HepG2 (cell line): ENCODE results near the gene CAMK2A. TPM values are rescaled to one million over a fixed set of nuclear protein-coding genes. Genes with fewer than 3 reads are reported as not detected.

Experiments
- ATAC-seq: fragments of 200-7000 bp; cut with Tn5 transposase; 3 replicates; pipeline ENCODE4 v1.9.1; 2020; ENCODE audit warnings: mild to moderate bottlenecking, moderate library complexity
- BruUV-seq: library from RNA; stranded (reverse); fragments of 400-500 nt; replicated peaks from 2 replicates; lab custom pipeline; 2021; lab: Mats Ljungman, UMichigan
- CTCF ChIA-PET: fragments of 300-600 bp; formaldehyde crosslinking; extraction: SDS; loops from one replicate; lab custom pipeline; 2021; ENCODE audit warnings: low total read pairs, inconsistent platforms, low intra/inter-chr PET ratio; lab: Yijun Ruan, JAX
- POLR2A ChIA-PET: fragments of 350-600 bp; sonication (Branson Sonifier 250); formaldehyde crosslinking; loops from one replicate; lab custom pipeline; 2020; ENCODE audit warnings: antibody characterized with exemption, inconsistent platforms; lab: Yijun Ruan, JAX
- DNase-seq: peaks from one replicate; pipeline ENCODE4 v3.0.0-alpha.2; 2015; ENCODE audit warnings: low spot score
- FAIRE-seq: peaks from 3 replicates; lab custom pipeline; 2011; peaks lifted over from hg19 to GRCh38; lab: Jason Lieb, UNC
- H2AFZ ChIP-seq: one replicate; pipeline ENCODE4 v1.6.1; 2011; ENCODE audit warnings: low read length, inconsistent platforms
- H3K27ac ChIP-seq: fragments of 300-600 bp; 3 replicates; pipeline ENCODE4 v1.8.0; 2011; ENCODE audit warnings: mixed run types, mild to moderate bottlenecking, mixed read lengths, low read length, inconsistent platforms; ENCODE audit not compliant: insufficient read depth; ENCODE audit errors: extremely low read length
- H3K27me3 ChIP-seq, 2 experiments: fragments of 200-600 bp in 1 of 2; 2 replicates in 1 of 2; 3 replicates in 1 of 2; pipeline versions ENCODE4 v1.6.0 to v1.8.0; 2011; ENCODE audit warnings: low read length in 2 of 2, mild to moderate bottlenecking in 2 of 2, moderate library complexity in 2 of 2, inconsistent platforms in 1 of 2; ENCODE audit not compliant: insufficient read depth in 2 of 2, control insufficient read depth in 1 of 2
- H3K36me3 ChIP-seq, 2 experiments: fragments of 200-600 bp in 1 of 2; replicated peaks in 1 of 2; 2 replicates in 1 of 2; 3 replicates in 1 of 2; pipeline versions ENCODE4 v1.5.1 to v1.8.0; 2011; ENCODE audit warnings: low read length in 2 of 2, inconsistent platforms in 1 of 2; ENCODE audit not compliant: insufficient read depth in 2 of 2, control insufficient read depth in 1 of 2
- H3K4me1 ChIP-seq: 2 replicates; pipeline ENCODE4 v1.5.1; 2012; ENCODE audit warnings: low read length, inconsistent platforms; ENCODE audit not compliant: insufficient read depth
- H3K4me2 ChIP-seq: 2 replicates; pipeline ENCODE4 v1.6.0; 2011; ENCODE audit warnings: low read depth, low read length, inconsistent platforms
- H3K4me3 ChIP-seq, 3 experiments: fragments of 200-600 bp in 1 of 3; sonication (generic), shearing (Covaris generic) in 1 of 3; replicated peaks in 1 of 3; 2 replicates each; pipeline ENCODE4 v1.5.1; 2011 to 2016; ENCODE audit warnings: low read length in 3 of 3, inconsistent platforms in 2 of 3, low read depth in 2 of 3, mild to moderate bottlenecking in 2 of 3, control low read depth in 1 of 3, mixed read lengths in 1 of 3; ENCODE audit not compliant: insufficient read depth in 1 of 3
- H3K79me2 ChIP-seq: one replicate; pipeline ENCODE4 v1.6.1; 2011; ENCODE audit warnings: low read length, inconsistent platforms; ENCODE audit not compliant: insufficient read depth
- H3K9ac ChIP-seq: 2 replicates; pipeline ENCODE4 v1.6.0; 2011; ENCODE audit warnings: mild to moderate bottlenecking, low read depth, low read length, inconsistent platforms; ENCODE audit not compliant: insufficient read depth
- H3K9me3 ChIP-seq: 2 replicates; pipeline ENCODE4 v1.5.1; 2012; ENCODE audit warnings: mild to moderate bottlenecking, low read length
- H4K20me1 ChIP-seq: 2 replicates; pipeline ENCODE4 v1.6.0; 2011; ENCODE audit warnings: inconsistent platforms, mild to moderate bottlenecking, low read length, moderate library complexity; ENCODE audit not compliant: insufficient read depth
- ASH2L ChIP-seq: fragments of 300-600, 200-600 bp; sonication (generic); IDR thresholded peaks from 2 replicates; pipeline ENCODE4 v1.7.0; 2017; ENCODE audit warnings: low read depth, mild to moderate bottlenecking, moderate library complexity, mixed read lengths, low read length; ENCODE audit not compliant: insufficient read length
- CAMTA2 ChIP-seq: sonication (generic); formaldehyde crosslinking; IDR thresholded peaks from 2 replicates; pipeline ENCODE4 v1.4.0; 2020; ENCODE audit warnings: mild to moderate bottlenecking, missing genetic modification reagents, borderline replicate concordance
- IRX3 ChIP-seq: sonication (generic); formaldehyde crosslinking; IDR thresholded peaks from 2 replicates; pipeline ENCODE4 v1.8.1; 2023; ENCODE audit warnings: mild to moderate bottlenecking, low read depth, missing genetic modification reagents, borderline replicate concordance
- MAFF ChIP-seq: IDR thresholded peaks from 2 replicates; pipeline ENCODE4 v1.6.1; 2011; ENCODE audit warnings: low read depth, low read length, improper control_type of control experiment
- MIER3 ChIP-seq: IDR thresholded peaks from 2 replicates; pipeline ENCODE4 v1.6.1; 2016; ENCODE audit warnings: missing compliant biosample characterization, borderline replicate concordance
- POLR2AphosphoS5 ChIP-seq: IDR thresholded peaks from 2 replicates; pipeline ENCODE4 v1.6.1; 2012; ENCODE audit warnings: low read depth, low read length
- RFXANK ChIP-seq: IDR thresholded peaks from 2 replicates; pipeline ENCODE4 v1.6.1; 2016
- ZFP62 ChIP-seq: sonication (generic); formaldehyde crosslinking; IDR thresholded peaks from 2 replicates; pipeline ENCODE4 v1.4.0; 2020; ENCODE audit warnings: missing genetic modification reagents
- ZKSCAN5 ChIP-seq: sonication (generic); formaldehyde crosslinking; IDR thresholded peaks from 2 replicates; pipeline ENCODE4 v1.5.1; 2020; ENCODE audit warnings: mild to moderate bottlenecking, missing genetic modification reagents
- ZNF644 ChIP-seq: IDR thresholded peaks from 2 replicates; pipeline ENCODE4 v1.6.1; 2016; ENCODE audit warnings: low read depth
- ZNF652 ChIP-seq: IDR thresholded peaks from 2 replicates; pipeline ENCODE4 v1.6.1; 2016; ENCODE audit warnings: low read depth, borderline replicate concordance
- WGBS: methylation state at CpG from one replicate; pipeline ENCODE4 v1.1.6; 2017; ENCODE audit warnings: low lambda C conversion rate; 5-methylcytosine and 5-hydroxymethylcytosine counted together
- in situ Hi-C: cut with HindIII; loops from 2 replicates; pipeline ENCODE4 v1.10.0; 2017; ENCODE audit warnings: low pct_unique_long_range_greater_than_20kb; ENCODE audit not compliant: extremely low pct_ligation_motif_present
- intact Hi-C: fragments of 100-400 bp; cut with micrococcal nuclease; formaldehyde crosslinking; loops from one replicate; pipeline ENCODE4 v1.10.0; 2022; ENCODE audit not compliant: unreplicated experiment
- polyA plus RNA-seq, 8 experiments: library from polyadenylated mRNA; depleted of rRNA in 3 of 8; stranded (reverse) in 7 of 8; unstranded in 1 of 8; fragments of >200 nt; fragmentation: Illumina TruSeq in 4 of 8; extraction: Trizol in 4 of 8; gene quantifications; 2 replicates each; pipeline versions ENCODE4 v1.2.1 to v1.2.3, GENCODE V29; 2011 to 2016; ENCODE audit warnings: low read depth in 4 of 8, missing spikeins in 1 of 8, mixed read lengths in 1 of 8; ENCODE audit not compliant: insufficient read depth in 1 of 8
- total RNA-seq, 5 experiments: library from RNA; depleted of rRNA; stranded (reverse); fragments of >200 nt; fragmentation: Illumina TruSeq; extraction: Trizol; gene quantifications; 2 replicates each; pipeline ENCODE4 v1.2.3, GENCODE V29; 2016; ENCODE audit warnings: low read depth in 1 of 5
- TF ChIP-seq, protein P1 (sequence below): sonication (generic); formaldehyde crosslinking; IDR thresholded peaks from 2 replicates; pipeline ENCODE4 v1.8.1; 2023; ENCODE audit warnings: mild to moderate bottlenecking, missing genetic modification reagents, borderline replicate concordance
- TF ChIP-seq, protein P2 (sequence below), 2 experiments: IDR thresholded peaks; 2 replicates each; pipeline ENCODE4 v1.6.1; 2011 to 2012; ENCODE audit warnings: low read length in 2 of 2, borderline replicate concordance in 1 of 2, low read depth in 1 of 2, mild to moderate bottlenecking in 1 of 2, moderate library complexity in 1 of 2
- TF ChIP-seq, protein P3 (sequence below): sonication (generic); formaldehyde crosslinking; IDR thresholded peaks from 2 replicates; pipeline ENCODE4 v1.4.0; 2020; ENCODE audit warnings: mild to moderate bottlenecking, missing genetic modification reagents
- TF ChIP-seq, protein P4 (sequence below): sonication (generic); formaldehyde crosslinking; IDR thresholded peaks from 2 replicates; pipeline ENCODE4 v1.4.0; 2020; ENCODE audit warnings: missing genetic modification reagents
- TF ChIP-seq, protein P5 (sequence below): sonication (generic); formaldehyde crosslinking; IDR thresholded peaks from 2 replicates; pipeline ENCODE4 v1.8.0; 2022; ENCODE audit warnings: mild to moderate bottlenecking, missing genetic modification reagents

The CAMK2A gene
- total and polyA plus RNA-seq, 2 of the 13 experiments (the other 11 are each of a cell fraction or from before 2014, with no cell fraction given): 0.11 TPM; not detected in 1

DNA sequence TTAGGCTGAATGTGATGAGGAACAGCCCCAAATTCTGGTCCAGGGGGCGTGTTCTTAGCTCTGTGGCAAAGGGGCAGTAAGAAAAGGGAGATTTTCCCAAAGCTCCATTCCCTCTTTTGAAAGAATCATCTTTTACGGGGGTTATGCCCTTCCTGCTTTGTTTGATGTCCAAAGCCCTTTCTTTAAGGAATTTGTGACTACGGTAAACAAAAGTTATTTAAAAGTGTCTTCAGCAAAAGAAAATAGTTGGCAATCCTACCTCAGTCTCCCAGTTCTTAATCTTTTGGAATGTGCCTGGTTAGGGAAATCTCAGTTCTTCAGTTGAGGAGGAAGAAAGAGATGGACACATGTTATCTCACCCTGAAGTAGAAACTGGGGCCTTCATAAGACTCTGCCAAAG is 37.6 kb upstream of the CAMK2A start:
- Histone ChIP-seq H3K4me1 (peaks cover 44% of the 10 kb centered on the region), H2AFZ (no peak overlapping the region), H3K27ac (no peak overlapping the region), H3K27me3 (peaks cover 4 to 10% of the 10 kb centered on the region in 2 experiments; a peak in 2 of 5 replicates), H3K4me3 (no peak overlapping the region), H3K9me3 (no peaks in the 10 kb centered on the region), H3K9ac (no peak overlapping the region), H3K79me2 (no peaks in the 10 kb centered on the region), H4K20me1 (no peaks in the 10 kb centered on the region), H3K36me3 (no peaks in the 10 kb centered on the region; a peak in 1 of 5 replicates), H3K4me2 (0 out of 2 replicates have a peak overlapping the region, but pooled peaks have one; percentile 6)
- CTCF ChIA-PET: no interaction called here
- POLR2A ChIA-PET: no interaction called here
- no TSS peak for BruUV-seq
- FAIRE-seq: no peak
- ATAC-seq: no peak
- in situ Hi-C loops (no loop called here), intact Hi-C loops (no loop called here)
- WGBS: 17% methylated on average over 3 of the region's 3 CpGs
- DNase-seq: no peak
- TF ChIP-seq, protein P1, sequence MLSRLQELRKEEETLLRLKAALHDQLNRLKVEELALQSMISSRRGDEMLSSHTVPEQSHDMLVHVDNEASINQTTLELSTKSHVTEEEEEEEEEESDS (CRISPR knock-in tag): no peak
- TF ChIP-seq ZNF652 (CRISPR knock-in tag) (no peak), MIER3 (no peak), ZKSCAN5 (CRISPR knock-in tag) (no peak), ZFP62 (CRISPR knock-in tag) (no peak), ASH2L (no peak), POLR2AphosphoS5 (no peak), ZNF644 (CRISPR knock-in tag) (no peak), MAFF (no peak), RFXANK (CRISPR knock-in tag) (no peak), IRX3 (no peak), CAMTA2 (CRISPR knock-in tag) (no peak)
- TF ChIP-seq, protein P2, sequence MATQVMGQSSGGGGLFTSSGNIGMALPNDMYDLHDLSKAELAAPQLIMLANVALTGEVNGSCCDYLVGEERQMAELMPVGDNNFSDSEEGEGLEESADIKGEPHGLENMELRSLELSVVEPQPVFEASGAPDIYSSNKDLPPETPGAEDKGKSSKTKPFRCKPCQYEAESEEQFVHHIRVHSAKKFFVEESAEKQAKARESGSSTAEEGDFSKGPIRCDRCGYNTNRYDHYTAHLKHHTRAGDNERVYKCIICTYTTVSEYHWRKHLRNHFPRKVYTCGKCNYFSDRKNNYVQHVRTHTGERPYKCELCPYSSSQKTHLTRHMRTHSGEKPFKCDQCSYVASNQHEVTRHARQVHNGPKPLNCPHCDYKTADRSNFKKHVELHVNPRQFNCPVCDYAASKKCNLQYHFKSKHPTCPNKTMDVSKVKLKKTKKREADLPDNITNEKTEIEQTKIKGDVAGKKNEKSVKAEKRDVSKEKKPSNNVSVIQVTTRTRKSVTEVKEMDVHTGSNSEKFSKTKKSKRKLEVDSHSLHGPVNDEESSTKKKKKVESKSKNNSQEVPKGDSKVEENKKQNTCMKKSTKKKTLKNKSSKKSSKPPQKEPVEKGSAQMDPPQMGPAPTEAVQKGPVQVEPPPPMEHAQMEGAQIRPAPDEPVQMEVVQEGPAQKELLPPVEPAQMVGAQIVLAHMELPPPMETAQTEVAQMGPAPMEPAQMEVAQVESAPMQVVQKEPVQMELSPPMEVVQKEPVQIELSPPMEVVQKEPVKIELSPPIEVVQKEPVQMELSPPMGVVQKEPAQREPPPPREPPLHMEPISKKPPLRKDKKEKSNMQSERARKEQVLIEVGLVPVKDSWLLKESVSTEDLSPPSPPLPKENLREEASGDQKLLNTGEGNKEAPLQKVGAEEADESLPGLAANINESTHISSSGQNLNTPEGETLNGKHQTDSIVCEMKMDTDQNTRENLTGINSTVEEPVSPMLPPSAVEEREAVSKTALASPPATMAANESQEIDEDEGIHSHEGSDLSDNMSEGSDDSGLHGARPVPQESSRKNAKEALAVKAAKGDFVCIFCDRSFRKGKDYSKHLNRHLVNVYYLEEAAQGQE (IDR thresholded peaks at IDR 0.05; ENCODE audit: borderline replicate concordance in 1 of 2, low read depth in 1 of 2, low read length in 2 of 2): no peak
- TF ChIP-seq, protein P3, sequence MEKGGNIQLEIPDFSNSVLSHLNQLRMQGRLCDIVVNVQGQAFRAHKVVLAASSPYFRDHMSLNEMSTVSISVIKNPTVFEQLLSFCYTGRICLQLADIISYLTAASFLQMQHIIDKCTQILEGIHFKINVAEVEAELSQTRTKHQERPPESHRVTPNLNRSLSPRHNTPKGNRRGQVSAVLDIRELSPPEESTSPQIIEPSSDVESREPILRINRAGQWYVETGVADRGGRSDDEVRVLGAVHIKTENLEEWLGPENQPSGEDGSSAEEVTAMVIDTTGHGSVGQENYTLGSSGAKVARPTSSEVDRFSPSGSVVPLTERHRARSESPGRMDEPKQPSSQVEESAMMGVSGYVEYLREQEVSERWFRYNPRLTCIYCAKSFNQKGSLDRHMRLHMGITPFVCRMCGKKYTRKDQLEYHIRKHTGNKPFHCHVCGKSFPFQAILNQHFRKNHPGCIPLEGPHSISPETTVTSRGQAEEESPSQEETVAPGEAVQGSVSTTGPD (CRISPR knock-in tag): no peak
- TF ChIP-seq, protein P4, sequence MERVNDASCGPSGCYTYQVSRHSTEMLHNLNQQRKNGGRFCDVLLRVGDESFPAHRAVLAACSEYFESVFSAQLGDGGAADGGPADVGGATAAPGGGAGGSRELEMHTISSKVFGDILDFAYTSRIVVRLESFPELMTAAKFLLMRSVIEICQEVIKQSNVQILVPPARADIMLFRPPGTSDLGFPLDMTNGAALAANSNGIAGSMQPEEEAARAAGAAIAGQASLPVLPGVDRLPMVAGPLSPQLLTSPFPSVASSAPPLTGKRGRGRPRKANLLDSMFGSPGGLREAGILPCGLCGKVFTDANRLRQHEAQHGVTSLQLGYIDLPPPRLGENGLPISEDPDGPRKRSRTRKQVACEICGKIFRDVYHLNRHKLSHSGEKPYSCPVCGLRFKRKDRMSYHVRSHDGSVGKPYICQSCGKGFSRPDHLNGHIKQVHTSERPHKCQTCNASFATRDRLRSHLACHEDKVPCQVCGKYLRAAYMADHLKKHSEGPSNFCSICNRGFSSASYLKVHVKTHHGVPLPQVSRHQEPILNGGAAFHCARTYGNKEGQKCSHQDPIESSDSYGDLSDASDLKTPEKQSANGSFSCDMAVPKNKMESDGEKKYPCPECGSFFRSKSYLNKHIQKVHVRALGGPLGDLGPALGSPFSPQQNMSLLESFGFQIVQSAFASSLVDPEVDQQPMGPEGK (CRISPR knock-in tag): no peak
- TF ChIP-seq, protein P5, sequence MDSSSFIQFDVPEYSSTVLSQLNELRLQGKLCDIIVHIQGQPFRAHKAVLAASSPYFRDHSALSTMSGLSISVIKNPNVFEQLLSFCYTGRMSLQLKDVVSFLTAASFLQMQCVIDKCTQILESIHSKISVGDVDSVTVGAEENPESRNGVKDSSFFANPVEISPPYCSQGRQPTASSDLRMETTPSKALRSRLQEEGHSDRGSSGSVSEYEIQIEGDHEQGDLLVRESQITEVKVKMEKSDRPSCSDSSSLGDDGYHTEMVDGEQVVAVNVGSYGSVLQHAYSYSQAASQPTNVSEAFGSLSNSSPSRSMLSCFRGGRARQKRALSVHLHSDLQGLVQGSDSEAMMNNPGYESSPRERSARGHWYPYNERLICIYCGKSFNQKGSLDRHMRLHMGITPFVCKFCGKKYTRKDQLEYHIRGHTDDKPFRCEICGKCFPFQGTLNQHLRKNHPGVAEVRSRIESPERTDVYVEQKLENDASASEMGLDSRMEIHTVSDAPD (CRISPR knock-in tag): no peak
